ENCODE data around the gene EFCAB6.

EFCAB6 gene

GRCh38 chr22:43829904-43830851 lies 18.1 kb upstream of the EFCAB6 start:
- DNase-seq = no peak

- no peak for DNase-seq
Observed at GRCh38 chr22:43828998-43829782, 17.1 kb upstream of the EFCAB6 start.

- DNase-seq = no peak
Observed at GRCh38 chr22:43828725-43828997, 16.6 kb upstream of the EFCAB6 start.

- no peak for DNase-seq
Observed at GRCh38 chr22:43827926-43828724, 16.0 kb upstream of the EFCAB6 start.

- no peak for DNase-seq
Observed at GRCh38 chr22:43827003-43827735, 15.1 kb upstream of the EFCAB6 start.

- DNase-seq = no peak
Observed at GRCh38 chr22:43826142-43827002, 14.3 kb upstream of the EFCAB6 start.

GRCh38 chr22:43825651-43826050 lies 13.5 kb upstream of the EFCAB6 start:
- no peak for DNase-seq

GRCh38 chr22:43824724-43825420 lies 12.8 kb upstream of the EFCAB6 start:
- no peak for DNase-seq

- no peak for DNase-seq
Observed at GRCh38 chr22:43823911-43824665, 12.0 kb upstream of the EFCAB6 start.

- no peak for DNase-seq
Observed at GRCh38 chr22:43823353-43823908, 11.3 kb upstream of the EFCAB6 start.

- DNase-seq = no peak
Observed at GRCh38 chr22:43821606-43822425, 9.7 kb upstream of the EFCAB6 start.

- no peak for DNase-seq
Observed at GRCh38 chr22:43820651-43821305, 8.7 kb upstream of the EFCAB6 start.

- no peak for DNase-seq
Observed at GRCh38 chr22:43819931-43820640, 8.0 kb upstream of the EFCAB6 start.

GRCh38 chr22:43819421-43819921 lies 7.4 kb upstream of the EFCAB6 start:
- no peak for DNase-seq

- no peak for DNase-seq
Observed at GRCh38 chr22:43818981-43819380, 6.9 kb upstream of the EFCAB6 start.

- DNase-seq = no peak
Observed at GRCh38 chr22:43817402-43817801, 5.3 kb upstream of the EFCAB6 start.

GRCh38 chr22:43814264-43814663 lies 2.2 kb upstream of the EFCAB6 start:
- no peak for DNase-seq

Measured in 8988T (cell line).